Adipose tissue (tissue), 3 donors: Measurements from ENCODE around the gene GPR132. TPM values are rescaled to one million over a fixed set of nuclear protein-coding genes. Genes with fewer than 3 reads are reported as not detected.
"Not testable (repeated sequence)": the region's sequence is repeated elsewhere in the genome, so short reads cannot be mapped to it uniquely, and the experiment has no call there.

Experiments
- H3K27ac ChIP-seq: one replicate; pipeline ENCODE4 v1.5.1; 2013; ENCODE audit warnings: low read depth, low read length
- WGBS, 3 donors: extraction: QIAGEN DNeasy Blood & Tissue Kit; methylation state at CpG; one replicate each; pipeline ENCODE4 v1.1.7; 2013; 5-methylcytosine and 5-hydroxymethylcytosine counted together
- polyA plus RNA-seq, 3 donors: library from polyadenylated mRNA; stranded (reverse); fragments of 200-250 nt; gene quantifications; one replicate each; pipeline ENCODE4 v1.2.3, GENCODE V29; 2013
- donor health status: healthy with polysubstance abuse.
- donor health status: Bipolar disorder and iron deficiency.
- donor health status: healthy.

Gene GPR132
- polyA plus RNA-seq, 3 donors = 0.37 to 2.7 (median 2.4) TPM

- WGBS, 3 donors = 81 to 85% (median 82%) methylated on average over 6 of the region's 6 CpGs
- H3K27ac ChIP-seq = no peak overlapping the region
These were observed 11.8 kb downstream of the GPR132 start for GRCh38 chr14:105053421-105053820.

DNA sequence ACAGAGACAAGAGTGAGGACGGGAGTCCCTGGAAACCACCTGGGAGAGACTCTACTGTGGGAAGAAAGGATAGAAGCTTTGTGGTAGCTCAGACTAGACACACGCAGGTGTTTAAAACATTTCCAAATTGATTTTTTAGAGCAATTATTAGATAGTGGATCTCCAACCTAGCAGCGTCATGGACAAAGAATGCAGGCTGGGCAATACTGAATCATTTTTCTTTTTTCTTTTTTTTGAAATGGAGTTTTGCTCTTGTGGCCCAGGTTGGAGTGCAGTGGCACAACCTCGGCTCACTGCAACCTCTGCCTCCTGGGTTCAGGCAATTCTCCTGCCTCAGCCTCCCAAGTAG, 13.1 kb downstream of the GPR132 start:
- 64 to 85% (median 79%) methylated on average over 4 of the region's 4 CpGs for WGBS, 3 donors
- no peak overlapping the region for H3K27ac ChIP-seq

DNA sequence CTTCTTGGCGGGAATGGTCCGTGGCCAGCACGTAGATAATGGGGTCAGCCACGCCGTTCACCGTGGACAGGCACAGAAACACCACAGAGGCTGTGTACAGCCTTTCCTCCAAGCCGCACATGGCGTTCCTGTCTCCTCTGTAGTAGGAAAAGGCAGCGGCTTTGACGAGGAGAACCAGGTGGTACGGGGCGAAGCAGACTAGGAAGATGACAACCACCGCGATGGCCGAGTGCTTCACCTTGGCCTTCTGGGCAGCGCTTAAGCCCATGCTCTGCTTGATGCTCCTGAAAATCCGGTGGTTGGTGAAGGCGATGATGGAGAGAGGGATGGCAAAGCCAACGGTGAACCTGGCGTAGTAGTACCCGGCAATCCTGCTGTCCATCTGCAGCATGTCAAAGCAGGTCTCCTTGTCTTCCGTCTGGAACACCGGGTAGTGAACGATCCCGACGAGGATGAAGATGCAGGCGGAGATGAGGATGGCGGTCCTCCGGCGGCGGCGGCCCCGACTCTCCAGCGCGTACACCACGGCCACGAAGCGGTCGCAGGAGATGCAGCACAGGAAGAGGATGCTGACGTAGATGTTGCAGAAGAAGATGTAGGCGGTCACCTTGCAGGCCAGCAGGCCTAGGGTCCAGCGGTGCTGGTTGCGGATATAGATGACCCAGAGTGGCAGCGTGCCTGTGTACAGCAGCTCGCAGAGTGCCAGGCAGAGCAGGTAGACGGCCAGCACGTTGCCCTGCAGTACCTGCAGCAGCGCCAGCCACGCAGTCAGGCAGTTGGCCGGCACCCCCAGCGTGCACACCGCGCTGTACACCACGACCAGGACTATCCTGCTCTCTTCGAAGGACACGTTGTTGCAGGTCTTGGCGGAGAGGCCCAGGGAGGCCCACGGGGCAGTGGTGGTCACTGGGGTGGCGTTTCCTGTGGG, 13.8 kb downstream of the GPR132 start:
- 90 to 94% (median 94%) methylated on average over 59 of the region's 59 CpGs for WGBS, 3 donors

GRCh38 chr14:105050551-105050897, 14.7 kb downstream of the GPR132 start:
- WGBS, 3 donors = 46 to 65% (median 57%) methylated on average over 10 of the region's 10 CpGs
- H3K27ac ChIP-seq = no peak overlapping the region

More for the DNA sequence above, 13.8 kb downstream of the GPR132 start:
- H3K27ac ChIP-seq = no peak overlapping the region

- no peak overlapping the region for H3K27ac ChIP-seq
- WGBS, 3 donors = 84 to 92% (median 86%) methylated on average over 25 of the region's 25 CpGs
These were observed 15.3 kb downstream of the GPR132 start for GRCh38 chr14:105049753-105050550.

DNA sequence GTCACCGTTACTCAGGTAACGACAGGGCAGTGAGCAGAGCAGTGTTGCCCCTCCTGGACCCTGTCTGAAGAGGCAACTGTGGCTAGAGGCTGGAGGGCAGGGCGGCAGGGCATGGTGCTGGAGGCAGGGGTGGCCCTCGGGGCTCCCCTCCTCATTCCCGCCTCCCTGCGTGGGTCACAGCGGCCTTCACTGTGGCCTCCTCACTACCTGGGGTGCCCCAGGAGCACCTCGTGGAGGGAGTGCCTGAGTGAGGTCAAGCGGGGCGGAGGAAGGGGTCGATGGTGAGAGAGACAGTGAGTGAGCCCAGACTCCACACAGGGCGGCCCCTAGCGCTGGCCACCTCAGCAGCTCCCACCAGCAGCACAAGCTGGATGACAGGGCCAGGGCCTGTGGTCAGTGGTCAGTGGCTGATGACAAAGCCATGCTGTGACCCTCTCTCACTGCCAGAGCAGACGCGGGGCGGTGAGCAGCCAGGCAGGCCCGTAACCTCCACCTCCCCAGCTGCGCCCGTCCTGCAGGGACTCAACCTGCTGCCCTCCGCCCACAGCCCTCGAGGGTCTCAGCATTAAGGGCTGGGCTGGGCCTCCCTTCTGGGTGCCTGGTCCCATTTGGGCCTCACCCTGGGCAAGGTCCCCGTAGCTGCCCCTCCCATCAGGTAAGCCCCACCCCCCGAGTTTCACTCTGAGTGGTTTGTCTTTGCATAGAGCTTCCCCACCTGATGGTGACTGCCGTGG, 17.8 kb downstream of the GPR132 start:
- WGBS, 3 donors = 77 to 86% (median 85%) methylated on average over 20 to 24 of the region's 24 CpGs

DNA sequence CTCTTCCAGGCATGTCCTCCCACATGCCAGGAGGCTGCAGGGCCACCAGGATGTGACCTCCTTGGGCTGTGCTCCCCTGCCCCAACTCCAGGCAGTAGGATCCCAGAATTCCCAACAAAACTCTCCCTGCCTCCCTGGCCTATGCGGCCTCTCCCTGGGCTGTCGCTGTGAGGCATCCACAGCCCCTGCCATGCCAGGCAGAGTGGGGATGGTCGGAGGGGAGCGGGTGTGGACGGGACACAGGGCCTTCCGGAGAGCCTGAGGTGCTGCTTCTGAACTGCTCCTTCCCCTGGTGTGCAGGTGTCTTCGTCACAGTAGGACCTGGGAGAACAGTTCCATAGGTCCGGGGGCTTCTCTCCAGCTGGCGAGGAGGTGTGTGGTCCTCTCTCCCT, 18.3 kb downstream of the GPR132 start:
- H3K27ac ChIP-seq = no peak overlapping the region
- WGBS, 3 donors = 92 to 94% (median 94%) methylated on average over 9 of the region's 9 CpGs

More for the DNA sequence above, 17.8 kb downstream of the GPR132 start:
- H3K27ac ChIP-seq = no peak overlapping the region

DNA sequence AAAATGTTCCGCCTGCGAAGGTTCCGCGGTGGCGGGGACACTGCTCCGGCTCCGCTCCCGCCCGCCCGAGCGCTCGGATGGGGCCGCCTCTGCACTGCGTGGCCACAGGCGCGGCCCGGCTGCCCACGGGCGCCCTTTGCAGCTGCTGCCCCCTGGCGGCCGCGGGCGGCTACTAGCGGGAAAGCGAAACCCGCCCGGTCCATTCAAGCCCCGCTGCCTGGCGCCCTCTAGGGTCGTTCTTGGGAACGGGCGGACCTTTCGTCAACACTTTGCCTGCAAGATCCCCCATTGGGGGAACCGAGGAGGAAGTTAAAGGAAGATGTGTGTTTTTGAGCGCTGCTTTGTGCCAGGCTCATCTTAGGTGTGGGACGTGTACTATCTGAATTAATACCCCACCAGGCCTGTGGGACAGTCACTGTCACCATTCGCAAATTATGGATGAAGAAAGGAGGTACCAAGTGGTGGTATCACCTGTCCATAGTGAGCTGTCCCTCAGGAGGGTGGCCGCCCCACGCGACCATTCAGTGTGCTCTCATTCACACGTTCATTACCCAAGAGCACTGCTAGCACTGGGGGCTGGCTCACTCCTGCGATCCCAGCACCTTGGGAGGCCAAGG, 19.4 kb downstream of the GPR132 start:
- WGBS, 3 donors = 4 to 6% (median 5%) methylated on average over 42 of the region's 42 CpGs
- H3K27ac ChIP-seq = no peak overlapping the region

- 57 to 72% (median 66%) methylated on average over 7 of the region's 7 CpGs for WGBS, 3 donors
- no peak overlapping the region for H3K27ac ChIP-seq
These were observed 21.6 kb downstream of the GPR132 start for GRCh38 chr14:105043641-105044040.

GRCh38 chr14:105042813-105043212, 22.4 kb downstream of the GPR132 start:
- WGBS, 3 donors = 81 to 88% (median 88%) methylated on average over 17 of the region's 17 CpGs
- no peak overlapping the region for H3K27ac ChIP-seq

DNA sequence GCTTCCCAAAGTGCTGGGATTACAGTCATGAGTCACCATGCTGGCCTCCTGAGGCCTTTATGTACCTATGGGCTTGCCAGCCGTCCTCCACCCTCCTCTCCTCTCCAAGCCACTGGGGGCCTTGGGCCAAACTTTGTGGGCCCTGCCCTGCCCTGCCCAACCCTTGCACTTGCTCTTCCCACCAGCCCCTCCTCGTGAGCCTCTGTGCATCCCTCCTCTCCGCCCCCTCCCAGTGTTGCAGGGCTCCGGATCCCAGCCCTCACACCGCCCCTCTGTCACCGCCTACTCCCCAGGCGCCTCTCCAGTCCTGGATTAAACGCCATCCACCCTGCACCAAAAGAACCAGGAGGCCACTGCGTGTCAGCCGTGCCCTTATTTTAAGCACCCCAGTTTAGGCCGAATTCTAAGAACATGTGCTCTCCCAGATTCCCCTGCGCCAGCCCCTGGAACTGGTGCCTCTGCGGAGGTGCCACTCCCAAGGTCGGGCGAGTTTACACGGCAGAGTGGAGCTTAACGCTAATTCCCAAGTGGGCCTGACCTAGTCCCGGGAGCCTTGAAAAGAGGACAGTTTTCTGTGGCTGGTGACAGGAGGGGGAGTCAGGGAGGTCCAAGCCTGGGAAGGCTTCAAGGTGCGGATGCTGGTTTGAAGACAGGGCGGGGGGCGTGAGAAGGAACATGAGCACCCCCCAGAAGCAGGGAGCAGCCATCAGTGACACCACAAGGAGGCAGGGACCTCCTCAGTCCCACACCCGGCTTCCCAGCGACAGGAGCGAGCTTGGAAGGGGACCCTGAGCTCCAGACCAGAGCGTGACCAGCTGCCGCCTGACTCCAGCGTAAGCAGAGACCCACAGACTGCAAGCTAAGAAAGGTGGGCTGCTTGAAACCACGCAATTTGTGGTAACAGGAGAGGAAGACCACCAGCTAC, 23.1 kb downstream of the GPR132 start:
- H3K27ac ChIP-seq = no peak overlapping the region
- WGBS, 3 donors = 81 to 82% (median 81%) methylated on average over 27 to 28 of the region's 28 CpGs

DNA sequence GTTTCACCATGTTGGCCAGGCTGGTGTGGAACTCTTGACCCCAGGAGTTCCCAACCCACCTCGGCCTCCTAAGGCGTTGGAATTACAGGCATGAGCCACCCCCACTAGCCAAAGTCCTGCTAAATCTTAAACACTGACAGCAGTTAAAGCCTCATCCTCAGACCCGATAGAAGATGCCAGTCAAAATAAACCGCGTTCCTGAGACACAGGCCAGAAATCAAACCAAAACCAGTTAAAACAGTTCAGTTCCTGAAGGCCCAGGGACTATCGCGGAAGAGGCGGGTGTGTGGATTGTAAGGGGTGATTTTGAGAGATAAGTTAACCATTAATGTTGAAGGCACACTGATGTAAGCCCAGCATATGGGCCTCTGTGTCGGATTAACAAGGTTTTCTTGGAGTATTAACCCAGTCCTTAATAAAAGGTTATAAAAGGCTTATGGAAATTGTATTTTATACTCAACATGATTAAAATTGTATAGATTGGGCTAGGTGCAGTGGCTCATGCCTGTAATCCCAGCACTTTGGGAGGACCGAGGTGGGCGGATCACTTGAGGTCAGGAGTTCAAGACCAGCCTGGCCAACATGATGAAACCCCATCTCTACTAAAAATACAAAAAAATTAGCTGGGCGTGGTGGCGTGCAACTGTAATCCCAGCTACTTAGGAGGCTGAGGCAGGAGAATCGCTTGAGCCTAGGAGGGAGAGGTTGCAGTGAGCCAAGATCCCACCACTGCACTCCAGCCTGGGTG, 25.6 kb downstream of the GPR132 start:
- no peak overlapping the region for H3K27ac ChIP-seq
- WGBS, 3 donors = 79 to 87% (median 80%) methylated on average over 10 to 14 of the region's 14 CpGs

GRCh38 chr14:105035616-105036015, 29.6 kb downstream of the GPR132 start:
- 56 to 92% (median 83%) methylated on average over 2 of the region's 2 CpGs for WGBS, 3 donors
- not testable (repeated sequence) for H3K27ac ChIP-seq

- no peak overlapping the region for H3K27ac ChIP-seq
- WGBS, 3 donors = 76 to 80% (median 79%) methylated on average over 17 of the region's 17 CpGs
These were observed 30.8 kb downstream of the GPR132 start for GRCh38 chr14:105034315-105035039.

- not testable (repeated sequence) for H3K27ac ChIP-seq
- 3 to 36% (median 3%) methylated on average over 42 to 45 of the region's 45 CpGs for WGBS, 3 donors
These were observed 31.8 kb downstream of the GPR132 start for GRCh38 chr14:105033412-105033900.

GRCh38 chr14:105032451-105032901, 32.8 kb downstream of the GPR132 start:
- not testable (repeated sequence) for H3K27ac ChIP-seq
- WGBS, 3 donors = 74 to 95% (median 92%) methylated on average over 5 of the region's 5 CpGs
